ENCODE measurements around the gene STK17A. TPM values are rescaled to one million over a fixed set of nuclear protein-coding genes. Genes with fewer than 3 reads are reported as not detected.

Gene STK17A
- total RNA-seq, 1 experiment from 2014 or later = 9.8 TPM

- Histone ChIP-seq H3K27ac (ENCODE audit: insufficient read length, low read depth, low read length) (no peak overlapping the region), H3K4me2 (ENCODE audit: insufficient read depth, insufficient read length, low read length) (no peak overlapping the region), H3K14ac (ENCODE audit: insufficient read depth, low read length) (no peak overlapping the region), H3K18ac (ENCODE audit: insufficient read length, low read depth, low read length) (no peak overlapping the region), H3K4me1 (ENCODE audit: insufficient read depth, low read length) (peaks cover 5% of the 10 kb centered on the region; the same call in 1 of the 2 replicates), H2BK20ac (ENCODE audit: low read depth, low read length, poor library complexity, severe bottlenecking) (no peak overlapping the region), H4K20me1 (ENCODE audit: control insufficient read depth, insufficient read depth, insufficient read length) (no peaks in the 10 kb centered on the region), H2BK5ac (ENCODE audit: insufficient read length, low read length) (no peak overlapping the region), H3K9me3 (ENCODE audit: control insufficient read depth, low read depth, low read length) (no peaks in the 10 kb centered on the region), H2AFZ (ENCODE audit: low read length) (no peak overlapping the region), H2BK12ac (ENCODE audit: insufficient read length, low read depth, low read length) (no peak overlapping the region), H2AK5ac (ENCODE audit: insufficient read length, low read length) (no peak overlapping the region), H3K23me2 (ENCODE audit: insufficient read length, low read depth, low read length, poor library complexity, severe bottlenecking) (peaks cover 12% of the 10 kb centered on the region), H2BK120ac (ENCODE audit: low read depth, low read length, poor library complexity, severe bottlenecking) (no peak overlapping the region), H3K79me1 (ENCODE audit: insufficient read depth, low read depth, low read length, poor library complexity, severe bottlenecking) (no peaks in the 10 kb centered on the region), H3K56ac (ENCODE audit: insufficient read length, low read depth, low read length) (no peak overlapping the region), H3K79me2 (ENCODE audit: insufficient read depth, low read length) (peaks cover 2% of the 10 kb centered on the region; the same call in 1 of the 2 replicates), H2BK15ac (ENCODE audit: low read depth, low read length) (no peak overlapping the region), H4K91ac (ENCODE audit: insufficient read length, low read depth, low read length) (no peak overlapping the region), H3K9ac (ENCODE audit: extremely low read depth, insufficient read length, low read length) (no peak overlapping the region), H4K5ac (ENCODE audit: insufficient read length, low read depth, low read length) (no peak overlapping the region), H3K27me3 (ENCODE audit: insufficient read depth, low read length) (no peaks in the 10 kb centered on the region; the same call in 1 of the 2 replicates), H3K4ac (ENCODE audit: low read depth, low read length) (no peak overlapping the region), H4K8ac (replicated peaks; ENCODE audit: insufficient read length, low read depth, low read length) (no peak overlapping the region), H3T11ph (ENCODE audit: low read length) (no peak overlapping the region), H3K23ac (ENCODE audit: insufficient read length, low read depth, low read length) (no peak overlapping the region)
- H3K9me3 Mint-ChIP-seq = no peaks in the 10 kb centered on the region; a peak in 1 of 5 replicates
- no peak overlapping the region for H3K27ac Mint-ChIP-seq
- H3K4me1 Mint-ChIP-seq = peaks cover 29 to 34% of the 10 kb centered on the region in 2 experiments
- WGBS (ENCODE audit: extremely low coverage, insufficient read length, low lambda C conversion rate) = no CpG with 5 or more reads among the region's 2 CpGs
- H3K4me3 Mint-ChIP-seq = no peak overlapping the region
- no peak for TF ChIP-seq CTCF (conservative IDR thresholded peaks at IDR 0.05)
- no peak for DNase-seq
- no peaks in the 10 kb centered on the region; a peak in 1 of 7 replicates for H3K36me3 Mint-ChIP-seq (ENCODE audit: insufficient read depth in 1 of 3, low read depth in 3 of 3)
- peaks cover 11% of the 10 kb centered on the region for H3K27me3 Mint-ChIP-seq (ENCODE audit: low read depth)
These were observed 2.7 kb downstream of the STK17A start for GRCh38 chr7:43585562-43585961.

Measured in H9 (cell line).